HG03175 (cell line): ENCODE results near the gene PIWIL1.

Experiments used
- ATAC-seq: cut with Tn5 transposase; IDR thresholded peaks from one replicate; pipeline ENCODE4 v1.9.1; 2021; ENCODE audit warnings: mild to moderate bottlenecking, moderate library complexity; ENCODE audit not compliant: unreplicated experiment

The PIWIL1 gene

DNA sequence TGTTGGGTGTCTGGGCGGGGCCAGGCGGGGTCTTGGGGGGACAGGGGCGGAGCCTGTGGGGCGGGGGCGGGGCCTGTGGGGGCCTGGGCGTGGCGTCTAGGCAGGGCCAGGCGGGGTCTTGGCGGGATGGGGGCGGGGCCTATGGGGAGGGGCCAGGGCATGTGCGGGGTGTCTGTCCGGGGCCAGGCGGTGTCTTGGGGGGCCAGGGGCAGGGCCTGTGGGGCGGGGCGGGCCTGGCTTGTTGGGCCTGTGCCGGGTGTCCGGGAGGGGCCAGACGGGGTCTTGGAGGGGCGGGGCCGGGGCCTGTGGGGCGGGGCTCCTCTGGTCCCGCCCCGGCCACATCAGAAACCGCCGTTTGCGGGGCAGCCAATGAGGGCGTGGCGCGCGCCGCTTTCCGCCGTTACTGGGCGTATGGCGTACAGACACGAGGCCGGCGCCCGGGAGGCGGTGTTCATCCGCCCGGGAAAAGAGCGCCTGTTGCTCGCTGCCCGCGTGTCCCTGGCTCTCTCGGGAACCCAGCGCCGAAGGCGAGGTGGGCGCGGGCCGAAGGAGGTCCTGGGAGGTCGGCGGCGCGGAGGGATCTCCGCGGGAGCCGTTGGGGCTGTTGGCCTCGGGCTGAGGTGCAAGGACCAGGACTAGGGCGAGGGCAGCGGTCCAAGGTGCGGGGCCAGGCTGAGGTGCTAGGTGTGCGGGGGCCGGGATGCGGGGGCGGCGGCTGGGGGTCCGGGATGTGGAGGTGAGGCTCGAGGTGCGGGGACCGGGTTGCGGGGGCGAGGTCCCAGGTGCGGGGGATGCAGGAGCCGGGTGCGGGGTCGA is at the start of gene PIWIL1:
Gene PIWIL1, plus strand, starts transcription at position 400 of the 816 bp plus-strand sequence. CDS start 4,705 bp downstream, outside the sequence.
- no peak for ATAC-seq

DNA sequence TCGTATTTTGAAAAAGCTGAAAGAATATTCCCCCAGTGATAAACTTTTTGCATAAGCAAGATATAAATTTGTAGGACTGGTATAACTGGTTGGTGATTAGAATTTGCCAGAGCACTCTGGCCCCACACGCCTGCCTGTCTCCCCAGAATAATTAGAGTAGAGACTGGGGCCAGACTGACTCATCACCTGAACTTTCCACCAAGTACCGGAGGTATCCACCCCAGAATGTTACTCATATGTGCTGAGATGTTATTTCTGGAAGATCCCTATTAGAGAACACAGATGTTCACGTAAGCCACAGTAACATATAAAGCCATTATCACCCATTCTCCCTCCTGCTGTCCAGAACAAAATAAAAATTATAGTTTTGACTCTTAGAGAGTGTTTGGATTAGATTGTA is 49.5 kb upstream of the PIWIL1 start:
- no peak for ATAC-seq

DNA sequence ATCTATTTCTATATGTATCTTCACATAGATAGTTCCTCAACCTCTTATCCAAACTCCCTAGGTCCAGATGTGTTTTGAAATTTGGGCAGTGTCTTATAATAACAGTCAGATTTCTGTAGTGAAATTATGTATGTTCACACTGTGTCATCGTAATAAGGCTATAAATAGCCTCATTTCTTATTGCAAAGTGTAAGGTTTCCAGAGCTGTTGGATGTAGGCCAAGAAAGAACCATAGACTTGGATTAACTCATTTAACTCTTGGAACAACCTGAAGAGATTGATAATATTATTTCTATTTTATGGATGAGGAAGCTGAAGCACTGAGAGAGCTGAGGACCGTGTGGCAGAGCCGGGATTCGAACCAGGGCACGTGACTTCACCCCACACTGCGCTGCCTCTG is 49.0 kb upstream of the PIWIL1 start:
- ATAC-seq = no peak

DNA sequence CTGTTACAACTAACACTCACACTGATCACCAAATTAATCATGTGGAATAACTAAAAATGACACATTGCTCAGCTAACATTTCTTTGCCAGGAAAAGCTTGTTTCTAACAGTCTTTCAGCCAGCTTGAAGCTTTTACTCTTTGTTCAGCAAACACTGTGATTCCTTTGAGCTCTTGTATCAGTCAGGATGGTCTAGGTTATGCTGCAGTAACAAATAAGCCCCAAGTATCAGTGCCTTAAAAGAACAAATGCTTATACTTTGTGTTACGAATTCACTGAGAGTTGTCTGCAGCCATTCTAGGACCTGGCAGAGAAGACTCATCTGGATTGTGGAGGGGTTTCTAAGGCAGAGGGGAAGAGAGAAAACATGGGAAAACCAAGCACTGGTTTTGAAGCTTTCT is 47.6 kb upstream of the PIWIL1 start:
- no peak for ATAC-seq

DNA sequence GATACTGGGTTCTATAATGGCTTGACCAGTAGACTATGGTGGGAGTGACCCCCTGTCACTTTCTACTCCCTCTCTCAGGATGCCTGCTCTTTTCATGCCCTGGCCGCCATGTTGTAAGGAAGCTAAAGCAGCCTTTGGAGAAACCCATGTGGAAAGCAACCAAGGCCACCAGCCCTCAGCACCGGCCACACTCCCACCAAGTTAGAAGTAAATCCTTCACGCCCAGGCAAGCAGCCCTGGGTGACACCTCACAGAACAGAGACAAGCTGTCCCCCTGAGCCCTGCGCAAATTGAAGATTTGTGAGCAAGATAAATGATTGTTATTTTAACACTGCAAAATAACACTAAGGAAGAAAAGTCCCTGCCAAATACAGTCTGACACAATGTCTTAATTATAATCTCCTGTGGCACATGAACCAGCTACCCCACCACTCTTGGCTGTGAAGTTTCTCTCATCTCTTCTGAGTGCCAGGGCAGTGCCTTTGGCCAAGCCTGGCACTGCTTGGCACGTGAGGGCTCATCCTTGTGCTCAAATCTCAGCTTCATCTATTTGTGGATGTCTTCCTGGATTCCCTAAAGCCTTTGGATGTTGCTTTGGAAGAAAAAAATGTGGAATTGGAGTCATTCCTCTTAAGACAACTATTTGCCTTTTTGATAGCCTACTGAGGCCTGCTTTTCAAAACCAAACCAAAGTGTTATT is 39.2 kb upstream of the PIWIL1 start:
- ATAC-seq = no peak

DNA sequence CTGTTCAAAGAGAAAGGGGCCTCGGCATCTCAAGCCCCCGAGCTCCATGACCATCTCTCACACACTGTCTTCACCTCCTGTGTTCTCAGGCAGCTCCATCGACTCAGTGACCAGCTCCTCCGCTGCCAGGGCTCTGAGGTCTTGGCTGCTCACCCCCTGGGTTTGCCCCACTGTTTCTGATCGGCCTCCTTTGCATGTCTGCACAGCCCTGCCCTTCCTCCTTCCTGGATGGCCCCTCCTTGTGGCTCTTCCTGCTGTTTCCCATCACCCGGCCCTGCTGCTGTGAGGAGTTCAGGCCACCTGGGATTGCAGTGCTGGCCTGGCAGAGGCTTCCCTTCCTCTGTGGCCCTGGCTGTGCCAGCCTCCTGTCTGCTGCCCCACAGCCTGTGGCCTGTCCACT is 38.1 kb upstream of the PIWIL1 start:
- no peak for ATAC-seq

DNA sequence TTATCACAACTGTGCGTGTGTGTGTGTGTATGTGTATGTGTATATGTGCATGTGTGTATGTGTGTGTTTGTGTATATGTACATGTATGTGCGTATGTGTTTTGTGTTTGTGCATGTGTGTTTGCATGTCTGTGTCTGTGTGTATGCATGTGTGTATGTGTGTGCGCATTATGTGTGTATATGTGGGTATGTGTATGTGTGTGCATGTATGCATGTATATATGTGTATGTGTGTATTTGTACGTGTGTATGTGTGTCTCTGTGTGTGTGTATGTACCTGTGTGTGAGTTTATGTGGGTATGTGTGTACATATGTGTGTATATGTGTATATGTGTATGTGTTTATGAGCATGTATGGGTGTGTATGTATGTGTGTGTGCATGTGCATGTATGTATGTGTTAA is 37.6 kb upstream of the PIWIL1 start:
- ATAC-seq = no peak

DNA sequence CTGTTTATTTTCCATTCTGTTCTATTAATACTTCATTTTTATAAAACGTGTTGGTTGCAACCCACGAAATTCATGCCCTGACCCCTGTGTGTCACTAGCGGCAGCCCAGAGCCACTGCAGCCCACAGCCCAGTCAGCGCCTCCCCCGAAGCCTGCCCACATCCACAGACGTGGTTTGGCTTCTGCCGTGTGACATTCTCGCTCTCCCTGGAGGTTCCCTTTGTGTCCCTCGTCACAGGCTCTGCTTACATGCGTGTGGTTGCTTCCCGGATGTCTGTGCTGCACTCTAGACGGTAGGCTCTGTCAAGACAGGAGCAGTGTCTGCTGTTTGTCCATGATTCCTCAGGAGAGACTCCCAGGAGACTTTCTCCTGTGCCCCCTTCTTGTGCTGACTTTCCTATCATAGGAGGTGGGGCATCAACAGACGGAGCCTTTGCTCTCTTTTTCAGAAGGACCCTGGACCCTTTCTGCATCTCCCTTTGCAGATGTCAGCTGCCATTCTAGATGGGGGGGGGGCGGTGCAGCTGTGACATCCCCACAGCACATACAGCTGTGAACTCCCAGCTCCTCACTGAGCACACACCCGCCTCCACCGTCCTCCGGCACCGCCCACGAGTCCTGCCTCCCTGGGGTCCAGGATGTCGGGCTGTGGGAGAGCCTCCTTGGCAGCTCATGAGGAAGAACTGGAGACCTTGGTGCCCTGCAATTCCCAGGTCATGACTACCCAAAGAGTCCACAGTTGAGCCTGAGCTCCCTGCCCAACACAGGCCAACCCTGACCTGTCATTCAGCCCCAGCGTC is 36.8 kb upstream of the PIWIL1 start:
- no peak for ATAC-seq

DNA sequence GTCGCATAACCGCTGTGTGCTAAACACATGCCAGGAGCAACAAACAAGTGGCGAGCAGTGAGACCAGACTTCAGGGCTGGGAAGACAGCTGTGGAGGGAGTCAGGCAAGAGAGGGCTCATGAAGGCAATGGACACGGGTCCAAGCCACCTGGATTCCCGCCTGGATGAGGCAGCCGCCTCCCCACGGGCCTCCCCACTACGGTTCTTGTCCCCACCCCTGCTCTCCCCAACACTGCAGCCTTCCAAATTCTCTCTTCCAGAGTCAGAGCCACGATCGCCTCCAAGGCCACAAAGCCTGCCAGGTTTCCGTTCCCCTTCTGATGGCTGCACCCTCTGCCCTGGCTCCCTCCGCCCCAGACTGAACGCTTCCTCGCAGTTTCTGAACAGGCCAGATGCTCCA is 36.1 kb upstream of the PIWIL1 start:
- ATAC-seq = no peak

DNA sequence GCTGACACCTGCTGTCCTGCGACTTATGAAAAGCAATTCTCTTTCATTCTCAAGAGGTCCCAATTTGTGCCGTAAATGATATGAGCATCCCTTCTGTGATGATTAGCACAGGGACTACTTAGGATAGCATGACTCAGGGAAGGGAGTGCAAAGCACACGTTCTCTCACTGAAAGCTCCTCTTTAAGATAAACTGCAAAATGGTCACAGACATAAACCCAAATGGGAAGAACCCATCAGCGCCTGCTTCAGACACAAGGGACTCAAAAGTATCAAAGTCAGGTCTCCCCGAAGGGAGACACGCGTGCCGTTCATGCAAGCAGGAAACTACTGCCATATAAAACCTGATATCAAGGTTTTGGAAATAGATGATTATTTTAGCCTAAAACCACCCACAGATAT is 33.9 kb upstream of the PIWIL1 start:
- ATAC-seq = no peak

DNA sequence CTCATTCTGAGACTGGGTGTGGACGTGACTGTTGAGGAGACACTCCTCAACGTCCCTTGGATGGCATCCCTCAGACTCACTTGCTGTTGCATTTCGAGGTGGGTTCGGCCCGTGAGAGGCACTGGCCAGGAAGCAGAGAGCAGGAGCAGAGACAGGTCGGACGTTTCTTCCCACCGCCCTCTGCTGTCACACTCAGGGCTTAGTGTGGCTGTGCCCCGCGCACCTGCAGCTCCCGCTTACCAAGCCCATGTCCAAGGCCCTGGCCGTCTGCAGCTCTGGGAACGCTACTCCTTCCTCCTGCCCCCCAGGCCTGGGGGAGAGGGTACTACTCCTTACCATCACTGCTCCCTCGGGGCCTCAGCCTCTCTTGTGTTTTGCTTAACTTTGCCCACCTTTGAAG is 29.8 kb upstream of the PIWIL1 start:
- ATAC-seq = no peak

DNA sequence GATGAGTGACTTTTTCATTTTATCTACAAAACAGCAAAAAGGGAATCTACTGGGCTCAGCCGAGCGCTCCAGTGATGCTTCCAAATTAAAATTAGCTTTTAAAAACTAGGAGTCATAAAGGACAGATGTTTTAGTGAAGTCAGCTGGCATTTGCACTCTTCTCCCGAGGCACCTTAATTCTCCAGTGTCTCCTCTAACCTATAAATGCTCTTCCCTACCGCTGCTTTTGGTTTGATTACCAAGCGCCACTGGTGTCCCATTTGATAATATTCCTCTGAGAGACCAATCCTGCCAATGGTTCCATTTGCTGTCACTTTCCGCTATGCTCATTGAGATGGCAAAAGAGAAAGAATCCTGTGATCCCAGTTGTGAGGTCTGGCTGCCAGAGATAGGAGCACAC is 29.3 kb upstream of the PIWIL1 start:
- no peak for ATAC-seq

DNA sequence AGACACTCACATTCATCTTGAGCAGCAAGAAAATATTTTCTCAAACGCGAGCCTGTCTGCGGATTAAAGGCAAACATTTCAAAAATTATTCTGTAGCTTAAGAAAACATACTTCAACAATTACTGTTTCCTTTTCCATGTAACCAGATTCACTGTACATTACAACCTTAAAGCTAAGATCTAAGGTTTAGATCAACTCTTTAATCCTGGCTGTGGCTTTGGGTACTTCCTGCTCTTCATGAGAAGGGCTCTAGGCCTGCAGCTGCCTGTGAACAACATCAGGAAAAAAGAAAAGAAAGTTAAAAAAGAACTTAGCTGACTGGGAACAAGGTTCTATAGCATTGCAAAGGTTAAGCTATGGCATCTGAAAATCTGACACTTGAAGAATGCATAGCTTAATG is 21.4 kb upstream of the PIWIL1 start:
- no peak for ATAC-seq

DNA sequence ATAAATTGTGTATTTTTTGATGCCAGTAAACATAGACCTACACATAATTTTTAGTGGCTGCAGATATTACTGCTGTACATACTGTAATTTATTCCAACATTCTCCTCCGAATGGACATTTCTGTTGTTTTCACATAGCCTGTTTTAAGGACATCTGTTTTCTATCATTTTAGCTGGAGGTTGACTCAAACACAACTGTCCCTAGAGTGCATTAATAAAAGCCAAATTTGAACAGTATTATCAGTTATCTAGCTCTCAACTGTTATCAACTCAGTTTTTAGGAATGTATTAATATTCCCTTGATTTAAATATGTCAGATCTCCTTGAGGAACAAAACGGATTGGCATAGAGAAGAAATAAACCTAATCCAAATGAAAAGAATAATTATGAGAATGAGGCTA is 17.2 kb upstream of the PIWIL1 start:
- no peak for ATAC-seq

DNA sequence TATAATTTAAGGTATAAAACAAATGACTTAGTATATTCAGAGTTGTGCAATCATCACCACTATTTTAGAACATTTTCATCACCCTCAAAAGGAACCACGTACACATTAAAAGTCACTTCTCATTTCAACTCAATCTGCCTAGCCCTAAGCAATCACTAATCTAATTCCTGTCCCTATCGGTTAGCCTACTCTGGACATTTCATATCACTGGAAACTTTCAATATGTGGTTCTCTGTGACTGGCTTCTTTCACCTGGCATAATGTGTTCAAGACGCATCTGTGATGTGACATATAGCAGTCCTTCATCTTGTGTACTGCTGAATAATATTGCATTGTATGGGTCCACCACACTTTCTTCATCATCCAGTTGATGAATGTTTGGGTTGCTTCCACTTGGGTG is 15.4 kb upstream of the PIWIL1 start:
- no peak for ATAC-seq

DNA sequence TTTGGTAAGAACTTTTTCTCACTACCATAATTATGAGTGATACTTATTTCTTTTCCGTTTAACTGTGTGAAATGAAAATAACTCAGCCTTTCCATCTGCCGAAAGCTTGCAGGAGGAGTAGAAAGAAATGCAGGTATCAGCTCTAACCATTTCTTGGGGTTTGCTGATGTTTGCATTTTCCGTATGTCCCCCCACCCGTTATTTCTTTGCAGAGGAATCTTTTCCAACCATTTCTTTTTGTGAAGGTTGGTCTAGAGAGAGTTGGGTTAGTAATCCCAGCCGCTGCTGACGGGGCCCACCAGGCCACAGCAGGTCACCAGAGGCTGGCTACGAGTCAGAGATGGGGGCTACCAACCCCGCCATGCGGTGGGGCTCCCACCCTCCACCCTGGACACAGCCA is 7.0 kb upstream of the PIWIL1 start:
- ATAC-seq = no peak

DNA sequence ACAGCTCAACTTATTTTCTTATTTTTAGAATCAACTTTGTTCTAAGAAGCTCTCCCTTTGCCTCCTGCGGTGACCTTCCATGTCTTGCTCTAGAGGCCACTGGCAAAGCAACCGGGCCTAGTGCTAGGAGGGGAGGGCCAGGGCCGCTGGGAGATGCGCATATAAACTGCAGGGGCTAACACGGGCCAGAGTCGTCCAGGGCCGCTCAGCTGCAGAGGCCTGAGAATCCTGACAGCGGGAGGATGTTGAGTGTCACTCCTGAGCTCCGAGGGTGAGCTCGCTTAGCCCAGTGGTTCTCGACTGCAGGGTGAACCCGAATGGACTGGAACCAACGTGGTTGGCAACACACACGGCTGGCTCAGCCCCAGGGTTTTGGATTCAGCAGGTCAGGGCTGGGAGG is 6.5 kb upstream of the PIWIL1 start:
- no peak for ATAC-seq

DNA sequence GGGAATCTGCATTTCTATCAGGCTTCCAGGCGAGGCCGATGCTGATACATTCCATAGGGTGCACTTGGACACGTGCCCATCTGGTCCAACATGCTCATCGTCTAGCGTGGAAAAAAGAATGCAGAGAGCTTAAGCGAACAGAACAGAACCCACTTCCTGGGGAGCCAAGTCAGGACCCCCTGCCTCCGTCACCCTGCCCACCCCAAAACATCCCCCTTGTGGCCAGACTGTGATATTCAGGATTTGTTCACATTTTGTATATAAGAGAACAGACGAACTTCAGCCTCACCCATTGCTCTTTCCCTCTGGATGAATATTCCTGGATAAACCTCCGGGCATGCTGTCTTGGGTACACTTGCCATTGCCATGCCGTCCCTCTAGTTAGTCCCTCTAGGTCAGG is 4.3 kb upstream of the PIWIL1 start:
- no peak for ATAC-seq

DNA sequence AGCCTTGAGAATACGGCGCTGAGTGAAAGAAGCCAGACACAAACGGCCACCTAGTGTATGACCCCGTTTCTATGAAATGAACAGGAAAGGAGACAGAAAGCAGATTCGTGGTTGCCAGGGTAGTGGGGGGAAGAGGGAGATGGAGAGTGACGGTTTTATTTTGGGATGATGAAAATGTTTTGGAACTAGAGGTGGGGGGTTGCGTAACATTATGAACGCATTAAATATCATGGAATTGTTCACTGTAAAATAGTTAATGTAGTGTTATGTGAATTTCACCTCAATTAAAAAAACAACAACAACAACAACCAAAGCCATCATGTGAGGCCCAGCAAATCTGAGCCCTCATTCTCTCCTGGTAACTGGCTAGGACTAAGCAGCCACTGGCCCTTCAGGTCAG is 3.3 kb upstream of the PIWIL1 start:
- ATAC-seq = no peak

DNA sequence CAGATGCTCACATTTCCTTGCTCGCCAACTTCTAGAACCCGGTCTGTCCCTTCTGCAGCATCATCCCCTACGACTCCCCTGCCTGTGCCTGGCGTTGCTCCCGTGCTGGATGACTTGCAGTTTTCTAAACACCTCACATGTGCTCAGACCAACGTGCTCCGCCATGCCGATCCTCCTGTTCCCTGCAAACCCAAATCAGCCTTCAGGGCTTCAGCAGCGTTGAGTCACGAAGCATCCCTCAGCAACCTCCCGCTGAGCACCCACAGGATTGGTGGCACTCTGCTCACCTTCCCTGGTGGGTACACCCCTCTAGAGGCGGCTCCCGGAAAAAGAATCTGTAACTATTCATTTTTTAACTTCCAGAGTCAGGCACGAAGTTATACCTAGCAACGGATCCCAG is 2.8 kb upstream of the PIWIL1 start:
- ATAC-seq = no peak

DNA sequence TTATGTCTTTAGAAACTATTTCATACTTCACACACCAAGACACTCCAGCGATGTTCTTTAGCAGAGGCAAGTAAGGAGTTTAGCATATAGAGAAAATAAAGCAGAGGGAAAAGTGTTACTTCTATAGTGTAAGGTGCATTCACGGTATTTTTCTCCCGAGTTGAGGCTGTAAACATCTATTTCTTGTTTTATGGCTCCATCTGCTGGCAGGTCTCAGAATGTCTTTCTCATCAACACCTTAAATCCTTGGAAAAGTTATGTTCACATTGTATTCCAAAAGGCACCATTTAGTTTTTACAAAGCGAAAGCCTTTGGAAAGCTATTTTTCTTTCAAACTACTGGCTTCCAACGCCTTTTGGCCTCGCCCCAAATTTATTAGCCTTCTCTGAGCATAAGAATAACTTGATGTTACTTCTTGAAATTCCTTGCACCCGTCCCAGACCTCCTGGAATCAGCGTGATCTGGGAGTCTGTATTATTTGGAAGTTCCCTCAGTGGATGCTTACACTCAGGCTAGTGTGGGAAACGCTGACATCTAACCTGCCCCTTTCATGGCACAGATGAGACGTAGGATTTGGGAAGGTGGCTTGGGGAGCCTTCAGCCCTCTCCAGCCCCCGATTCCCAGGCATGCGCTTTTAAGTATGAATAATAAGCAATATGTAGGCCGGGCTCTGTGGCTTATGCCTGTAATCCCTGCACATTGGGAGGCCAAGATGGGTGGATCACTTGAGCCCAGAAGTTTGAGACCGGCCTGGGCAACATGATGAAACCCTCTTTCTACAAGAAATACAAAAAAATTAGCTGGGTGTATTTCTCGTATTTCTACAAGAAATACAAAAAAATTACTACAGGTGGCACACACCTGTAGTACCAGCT is 1.9 kb upstream of the PIWIL1 start:
- no peak for ATAC-seq
